ENCODE results near the gene HARS2. TPM values are rescaled to one million over a fixed set of nuclear protein-coding genes. Genes with fewer than 3 reads are reported as not detected.

Gene HARS2
- total and polyA plus RNA-seq, 8 donors = 5.9 to 23.6 (median 9.2) TPM

DNA sequence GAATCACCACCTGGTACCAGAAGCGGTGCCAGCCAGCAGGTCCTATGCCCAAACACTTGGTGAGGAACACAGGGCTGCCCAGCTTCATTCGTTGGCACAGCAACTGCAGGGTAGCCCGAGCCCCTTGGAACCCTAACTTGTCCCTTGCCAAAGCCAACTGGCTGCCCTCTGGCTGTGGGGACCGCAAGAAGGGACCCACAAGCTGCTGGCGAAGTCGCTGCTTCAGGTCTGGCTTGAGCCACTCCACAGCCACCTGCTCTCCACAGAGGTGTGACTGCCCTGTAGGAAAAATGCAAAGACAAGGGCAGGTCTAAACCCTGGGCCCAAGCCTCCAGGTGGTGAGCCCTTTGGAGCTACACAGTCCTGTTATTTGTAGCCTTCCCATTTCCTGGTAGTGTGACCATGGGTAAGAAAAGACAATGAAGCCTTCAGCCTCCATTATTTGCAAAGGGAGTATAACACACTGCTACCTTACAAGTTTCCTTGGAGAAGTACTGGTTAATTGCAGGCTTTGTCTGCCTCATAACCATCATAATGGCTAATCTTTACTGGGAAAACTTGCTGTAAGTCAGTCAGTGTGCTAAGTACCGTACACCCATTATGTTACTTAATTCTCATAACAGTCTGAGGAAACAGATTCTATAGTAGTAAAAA, 19.7 kb upstream of the HARS2 start:
- peak in 2 of 4 donors; percentile 10 to 14 for ATAC-seq
- DNase-seq = no peak
- FAIRE-seq = no peak
- no peaks in the 10 kb centered on the region for H3K9me3 ChIP-seq
- 91 to 95% methylated on average over 6 of the region's 7 CpGs for WGBS, 2 donors
- no peak overlapping the region for H3K27ac ChIP-seq
- H3K4me1 ChIP-seq = peaks cover 0 to under 1% (median 0%) of the 10 kb centered on the region in 3 donors
- no peaks in the 10 kb centered on the region for H3K27me3 ChIP-seq
- intact Hi-C loops (cut with DNase I) = no loop called here
- H3K36me3 ChIP-seq = peaks cover 0 to 48% (median 16%) of the 10 kb centered on the region in 3 donors
- no peak overlapping the region for H3K4me3 ChIP-seq
- TF ChIP-seq, protein P1, sequence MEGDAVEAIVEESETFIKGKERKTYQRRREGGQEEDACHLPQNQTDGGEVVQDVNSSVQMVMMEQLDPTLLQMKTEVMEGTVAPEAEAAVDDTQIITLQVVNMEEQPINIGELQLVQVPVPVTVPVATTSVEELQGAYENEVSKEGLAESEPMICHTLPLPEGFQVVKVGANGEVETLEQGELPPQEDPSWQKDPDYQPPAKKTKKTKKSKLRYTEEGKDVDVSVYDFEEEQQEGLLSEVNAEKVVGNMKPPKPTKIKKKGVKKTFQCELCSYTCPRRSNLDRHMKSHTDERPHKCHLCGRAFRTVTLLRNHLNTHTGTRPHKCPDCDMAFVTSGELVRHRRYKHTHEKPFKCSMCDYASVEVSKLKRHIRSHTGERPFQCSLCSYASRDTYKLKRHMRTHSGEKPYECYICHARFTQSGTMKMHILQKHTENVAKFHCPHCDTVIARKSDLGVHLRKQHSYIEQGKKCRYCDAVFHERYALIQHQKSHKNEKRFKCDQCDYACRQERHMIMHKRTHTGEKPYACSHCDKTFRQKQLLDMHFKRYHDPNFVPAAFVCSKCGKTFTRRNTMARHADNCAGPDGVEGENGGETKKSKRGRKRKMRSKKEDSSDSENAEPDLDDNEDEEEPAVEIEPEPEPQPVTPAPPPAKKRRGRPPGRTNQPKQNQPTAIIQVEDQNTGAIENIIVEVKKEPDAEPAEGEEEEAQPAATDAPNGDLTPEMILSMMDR (IDR thresholded peaks at IDR 0.05) = no peak

DNA sequence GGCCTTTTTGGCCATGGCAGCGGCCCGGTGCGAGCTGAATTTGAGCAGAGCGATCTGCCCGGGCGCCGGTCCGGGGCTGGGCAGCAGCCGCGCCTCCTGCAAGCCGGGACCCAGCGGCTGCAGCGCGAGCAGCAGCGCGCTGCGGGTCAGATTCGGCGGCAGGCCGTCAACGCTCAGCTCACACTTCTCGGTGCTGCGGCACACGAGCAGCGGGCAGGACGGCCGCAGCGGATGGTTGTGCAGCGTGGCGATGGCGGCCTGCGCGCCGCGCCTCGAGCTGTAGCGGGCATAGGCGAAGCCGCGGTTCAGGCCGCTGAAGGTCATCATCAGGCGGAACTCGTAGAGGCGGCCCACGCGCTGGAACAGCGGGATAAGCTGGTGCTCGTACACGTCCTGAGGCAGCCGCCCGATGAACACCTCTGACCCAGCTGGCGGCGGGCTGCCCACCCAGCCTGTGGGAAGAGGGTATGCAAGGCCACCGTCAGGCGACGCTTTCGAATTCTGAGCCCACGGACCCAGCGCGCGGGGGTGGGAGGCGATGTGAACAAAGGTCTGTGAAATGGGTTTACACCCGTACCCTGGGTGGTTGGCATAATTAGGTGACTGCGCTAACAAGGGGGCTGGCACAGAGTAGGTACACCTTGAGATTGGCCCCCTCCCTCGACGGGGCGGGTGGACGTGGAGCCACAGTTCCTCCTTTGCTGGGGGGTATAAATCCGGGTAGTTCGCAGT, 18.6 kb upstream of the HARS2 start:
- intact Hi-C loops (cut with DNase I) = no loop called here
- Histone ChIP-seq H3K27me3 (no peaks in the 10 kb centered on the region), H3K4me3 (no peak overlapping the region), H3K27ac (no peak overlapping the region), H3K36me3 (peaks cover 0 to 56% (median 19%) of the 10 kb centered on the region in 3 donors), H3K9me3 (no peaks in the 10 kb centered on the region), H3K4me1 (no peaks in the 10 kb centered on the region)
- FAIRE-seq (no peak), DNase-seq (peak in 5 of 6 donors; percentile 31 to 82 (median 61)), ATAC-seq (peak in 2 of 4 donors; percentile 51 to 58)
- TF ChIP-seq, protein P1 (IDR thresholded peaks at IDR 0.05) = no peak
- WGBS, 2 donors = 76 to 83% methylated on average over 69 to 70 of the region's 70 CpGs

DNA sequence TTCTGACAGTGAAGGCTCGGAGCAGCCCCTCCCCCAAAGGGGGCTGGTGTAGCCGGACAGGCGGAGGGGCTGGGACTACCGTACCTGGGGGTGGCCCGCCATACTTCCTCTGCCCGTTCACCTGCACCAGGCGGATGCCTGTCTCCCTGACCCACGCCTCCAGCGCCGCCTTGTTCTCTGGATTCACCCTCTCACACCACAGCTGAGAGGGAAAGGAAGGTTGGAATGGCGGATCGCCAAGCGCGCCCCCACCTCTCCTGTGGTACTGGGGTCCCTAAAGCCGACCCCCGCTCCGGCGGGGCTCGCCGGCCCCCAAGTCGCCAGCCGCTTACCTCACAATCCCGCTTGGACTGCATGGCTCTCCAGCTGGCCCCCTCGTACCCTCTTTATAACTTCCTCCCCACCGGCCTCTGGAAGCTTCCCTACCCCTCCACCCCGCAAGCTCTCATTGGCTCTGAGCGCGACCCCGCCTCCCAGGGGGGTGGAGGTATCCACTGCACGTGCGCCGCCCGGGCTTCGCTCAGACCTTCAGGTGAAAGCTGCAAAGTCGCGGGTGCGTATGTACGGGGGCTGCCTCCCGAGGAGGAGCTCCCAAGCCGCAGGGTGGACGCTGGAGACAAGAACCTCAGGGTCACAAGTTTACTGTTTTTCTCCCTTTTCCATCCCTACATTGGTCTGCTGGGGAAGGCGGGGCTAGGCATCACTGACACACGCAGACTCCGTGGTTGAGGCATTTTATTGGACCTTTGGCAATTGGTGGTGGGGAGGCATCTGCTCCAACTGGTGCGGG, 17.9 kb upstream of the HARS2 start, which contains the start of gene DND1:
DND1 (minus strand) TSS at position 390 of the 790 bp plus-strand sequence; CDS start at position 356, 34 bp downstream.
- TF ChIP-seq, protein P1 (IDR thresholded peaks at IDR 0.05) = no peak
- Histone ChIP-seq H3K27ac (no peak within 1 kb of the TSS), H3K27me3 (no peaks in the 10 kb centered on the region), H3K9me3 (no peaks in the 10 kb centered on the region), H3K4me1 (no peaks in the 10 kb centered on the region), H3K36me3 (peaks cover 0 to 54% (median 18%) of the 10 kb centered on the region in 3 donors), H3K4me3 (no peak within 1 kb of the TSS)
- 90 to 91% methylated on average over 39 to 45 of the region's 45 CpGs for WGBS, 2 donors
- FAIRE-seq (no peak), DNase-seq (peak in 2 of 6 donors; percentile 46 to 82), ATAC-seq (peak in 1 of 4 donors; percentile 6)
- intact Hi-C loops (cut with DNase I) = no loop called here

DNA sequence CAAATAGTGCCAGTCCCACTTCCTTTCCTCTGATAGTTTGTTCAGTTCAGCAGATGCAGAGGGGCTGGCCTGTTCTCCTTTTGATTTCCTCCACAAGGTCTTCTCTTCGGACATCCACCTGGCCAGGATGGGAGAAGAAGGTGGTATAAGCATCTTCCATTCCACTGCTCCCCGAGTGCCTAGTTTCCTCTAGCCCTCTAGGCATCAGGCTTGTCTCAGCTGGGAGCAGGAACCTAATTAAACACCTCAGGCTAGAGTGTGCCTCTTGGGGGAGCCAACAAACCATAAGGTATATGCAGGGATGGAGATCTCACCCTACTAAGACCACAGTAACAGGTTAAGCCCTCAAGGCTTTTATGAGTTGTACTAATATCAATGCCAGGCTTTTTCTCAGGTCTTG, 17.0 kb upstream of the HARS2 start:
- DNase-seq = no peak
- H3K9me3 ChIP-seq = no peaks in the 10 kb centered on the region
- WGBS, 2 donors = 83 to 90% methylated on average over 2 of the region's 2 CpGs
- no peaks in the 10 kb centered on the region for H3K4me1 ChIP-seq
- H3K27me3 ChIP-seq = no peaks in the 10 kb centered on the region
- no peak for ATAC-seq
- H3K27ac ChIP-seq = no peak overlapping the region
- peaks cover 0 to 51% (median 14%) of the 10 kb centered on the region in 3 donors for H3K36me3 ChIP-seq
- no peak overlapping the region for H3K4me3 ChIP-seq
- TF ChIP-seq, protein P1 (IDR thresholded peaks at IDR 0.05) = no peak
- intact Hi-C loops (cut with DNase I) = no loop called here
- no peak for FAIRE-seq
